Measurements from ENCODE around the gene COX7B2.

COX7B2 gene, protein sequence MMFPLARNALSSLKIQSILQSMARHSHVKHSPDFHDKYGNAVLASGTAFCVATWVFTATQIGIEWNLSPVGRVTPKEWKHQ

DNA sequence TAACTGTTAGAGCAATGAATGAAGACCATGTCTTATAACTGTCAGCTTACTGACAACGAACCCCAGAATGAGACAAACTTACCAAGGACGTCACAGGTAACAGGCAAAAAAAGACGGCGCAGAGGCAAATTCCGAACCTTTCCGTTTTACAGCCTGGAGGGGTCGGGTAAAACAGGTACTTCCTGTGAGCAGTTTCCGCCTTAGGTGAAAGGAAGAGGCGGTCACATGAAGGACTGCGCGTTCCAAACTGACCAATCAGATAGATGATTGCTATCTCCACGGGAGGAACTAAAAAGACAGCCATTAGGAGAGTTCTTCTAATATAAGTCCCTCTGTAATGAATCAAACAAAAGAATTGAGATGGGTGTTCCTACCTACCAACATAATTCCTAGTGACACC, at the start of gene COX7B2:
Gene COX7B2 (minus strand): TSS at position 168 of the 400 bp plus-strand sequence. CDS start 174,053 bp downstream, outside the sequence.
- no peak for DNase-seq (ENCODE audit: low read depth in 2 of 2)

DNA sequence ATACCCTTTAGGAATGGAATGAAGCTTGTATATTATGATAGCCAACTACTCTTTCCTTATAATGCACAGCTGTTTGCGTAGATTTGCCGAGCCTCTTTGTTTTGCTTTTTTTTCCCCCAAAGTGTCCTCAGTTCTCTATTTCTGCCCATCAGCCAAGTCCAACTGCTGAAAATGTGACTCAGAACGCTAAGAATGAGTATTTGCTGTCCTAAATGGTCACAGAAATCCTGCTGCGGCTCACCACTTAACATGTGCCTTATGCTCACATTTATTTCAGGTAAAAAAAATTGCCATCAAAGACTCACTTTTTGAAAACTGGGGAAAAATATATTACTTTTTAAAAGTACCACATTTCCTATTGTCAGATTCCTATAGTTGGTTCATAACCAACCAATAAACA, 47.4 kb upstream of the COX7B2 start:
- no peak for DNase-seq (ENCODE audit: low read depth in 2 of 2)

DNA sequence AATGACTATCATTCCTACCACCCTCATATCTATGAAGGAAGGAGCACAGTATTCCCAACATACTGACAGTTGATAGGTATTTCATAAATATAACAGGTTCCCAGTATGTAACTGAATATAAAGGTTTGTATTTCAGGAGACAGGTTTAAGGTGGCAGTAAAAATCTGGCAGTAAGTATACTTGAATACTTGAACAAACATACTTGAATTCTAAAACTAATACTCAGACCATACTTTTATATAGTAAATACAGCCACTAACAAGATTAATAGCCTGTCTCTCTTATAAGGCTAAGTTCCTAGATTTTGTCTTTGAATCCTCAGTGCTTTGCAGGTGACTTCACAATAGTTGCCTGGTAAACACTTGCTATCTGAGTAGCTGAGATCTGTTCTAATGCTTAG, 46.6 kb upstream of the COX7B2 start:
- no peak for DNase-seq (ENCODE audit: low read depth in 2 of 2)

DNA sequence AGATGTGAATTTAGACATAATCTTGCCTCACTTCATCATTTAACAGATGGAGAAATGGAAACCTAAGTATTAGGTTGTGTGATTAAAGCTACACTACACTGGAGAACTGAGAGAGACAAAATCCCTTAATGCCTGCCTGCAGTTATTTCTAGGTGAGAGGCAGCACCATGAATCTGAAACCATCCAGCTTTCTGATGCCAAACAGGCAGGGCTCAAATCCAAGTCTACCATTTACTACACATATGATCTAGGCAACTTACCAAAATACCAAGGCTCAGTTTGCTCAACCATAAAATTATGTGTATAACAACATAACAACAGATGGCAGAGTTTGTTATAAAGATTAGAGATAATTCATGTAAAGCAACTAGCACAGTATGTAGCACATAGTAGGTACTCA, 45.6 kb upstream of the COX7B2 start:
- DNase-seq (ENCODE audit: low read depth in 2 of 2) = no peak

DNA sequence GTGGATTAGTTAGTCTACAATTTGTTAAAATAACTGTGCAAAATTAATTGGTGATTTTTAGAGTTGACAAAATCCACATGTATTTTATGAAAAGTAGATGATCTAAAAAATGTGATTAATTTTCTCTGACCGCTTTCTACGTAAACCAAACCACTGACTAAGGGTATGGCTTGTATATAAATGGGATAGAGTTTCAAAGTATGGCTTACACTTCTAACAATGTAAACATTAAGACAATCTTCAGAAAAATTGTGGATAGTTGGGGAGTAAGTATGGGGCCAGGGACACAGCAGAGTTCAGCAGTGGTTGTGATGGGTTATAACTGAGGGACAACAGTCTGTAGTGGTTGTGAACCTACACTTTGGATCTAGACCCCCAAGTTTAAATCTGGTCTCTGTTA, 44.5 kb upstream of the COX7B2 start:
- no peak for DNase-seq (ENCODE audit: low read depth in 2 of 2)

DNA sequence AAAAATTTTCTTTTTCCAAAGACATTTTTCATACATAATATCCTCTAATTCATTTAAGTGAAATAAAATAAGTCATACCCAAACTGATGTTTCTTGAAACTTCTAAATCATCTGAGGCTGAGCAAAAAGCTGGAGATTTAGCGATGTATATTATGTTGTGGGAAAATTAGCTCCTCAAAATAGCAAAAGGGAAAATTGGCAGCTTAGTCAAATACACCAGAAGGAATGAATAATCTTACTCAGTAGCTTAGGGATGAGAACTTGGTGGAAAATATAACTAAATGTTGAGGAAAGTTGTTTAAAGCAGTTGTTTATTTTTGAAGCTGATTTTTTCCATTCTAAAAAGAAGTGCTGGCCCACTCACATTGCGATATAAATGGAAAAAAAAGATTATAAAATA, 43.4 kb upstream of the COX7B2 start:
- no peak for DNase-seq (ENCODE audit: low read depth in 2 of 2)

DNA sequence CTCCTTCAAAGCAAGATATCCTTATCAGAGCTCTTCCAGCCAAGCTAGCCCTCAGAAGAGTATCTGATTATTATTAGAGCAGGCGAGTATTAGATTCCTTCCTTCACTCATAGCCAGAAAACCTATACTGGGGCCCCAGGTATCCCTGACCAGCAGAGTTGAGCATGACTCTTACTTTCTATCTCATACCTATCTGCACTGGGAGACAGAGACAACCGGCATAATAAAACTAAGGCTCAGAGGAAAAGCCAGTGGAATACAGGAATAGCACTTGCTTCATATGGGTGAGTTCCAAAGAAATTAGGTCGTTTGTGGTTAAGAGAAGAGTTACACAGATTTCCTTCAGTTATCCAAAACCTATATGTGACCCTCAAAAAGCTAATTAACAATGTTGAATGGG, 41.8 kb upstream of the COX7B2 start:
- no peak for DNase-seq (ENCODE audit: low read depth in 2 of 2)

DNA sequence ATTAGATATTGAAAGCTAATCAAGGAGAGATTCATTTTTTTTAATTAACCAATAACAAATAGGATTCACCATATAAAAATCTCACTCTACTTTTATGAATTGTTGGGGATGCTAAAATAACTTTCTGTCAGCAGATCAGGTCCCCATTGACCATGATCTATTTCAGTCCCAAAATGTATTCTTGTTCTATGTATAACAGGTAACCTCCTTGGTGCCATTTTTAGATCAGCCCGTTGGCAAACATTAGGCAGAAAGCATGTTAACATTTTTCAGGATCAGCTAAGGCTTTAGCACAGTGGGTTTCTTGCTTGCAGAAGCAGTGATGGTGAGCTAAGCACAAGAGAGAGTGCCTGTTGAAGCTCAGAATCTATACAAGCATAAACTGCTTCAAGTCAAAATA, 40.8 kb upstream of the COX7B2 start:
- DNase-seq (ENCODE audit: low read depth in 2 of 2) = no peak

DNA sequence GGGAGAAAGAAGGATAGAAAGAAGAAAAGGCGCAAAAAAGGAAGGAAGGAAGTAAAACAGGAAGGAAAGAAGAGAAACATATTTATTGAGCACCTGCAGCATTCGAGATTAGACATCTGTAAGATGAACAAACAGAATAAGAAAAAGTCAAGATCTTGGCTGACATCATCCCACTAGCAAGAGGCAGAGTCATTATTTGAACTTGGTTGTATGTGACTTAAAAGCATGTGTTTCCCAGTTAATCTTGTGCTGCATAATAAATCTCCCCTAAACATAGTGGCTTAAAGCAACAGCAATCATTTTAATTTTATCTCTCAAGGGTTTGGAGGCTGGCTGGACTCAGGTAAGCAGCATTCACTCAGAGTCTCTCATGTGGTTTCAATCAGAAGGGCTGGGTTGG, 38.5 kb upstream of the COX7B2 start:
- DNase-seq (ENCODE audit: low read depth in 2 of 2) = no peak

DNA sequence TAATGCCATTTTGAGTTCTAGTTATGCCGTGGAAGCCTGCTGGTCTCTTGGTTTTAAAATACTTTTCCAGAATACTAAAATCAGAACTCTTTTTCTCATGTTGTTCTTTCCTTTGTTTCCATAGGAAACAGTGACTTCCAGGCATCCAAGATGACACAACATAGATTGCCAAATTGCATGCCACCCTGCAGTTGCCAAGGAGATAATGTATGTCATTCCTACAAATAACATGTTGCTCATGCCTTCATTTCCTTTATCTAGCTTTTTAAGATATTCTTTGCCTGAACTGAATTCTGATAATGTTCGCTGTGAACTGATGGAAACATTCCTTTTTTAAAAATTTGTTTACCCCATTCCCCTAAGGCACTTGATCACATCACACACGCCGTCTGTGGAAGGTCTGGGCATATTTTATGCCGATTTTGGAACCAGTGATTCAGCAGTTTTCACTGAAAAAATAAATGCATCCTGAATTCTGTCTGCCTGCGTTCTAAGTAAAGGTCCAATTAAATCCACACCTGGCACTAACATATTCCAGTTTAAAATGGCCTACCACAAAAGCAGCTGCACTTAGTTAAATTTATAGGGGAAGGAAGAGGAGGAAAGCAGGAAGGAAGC, 38.0 kb upstream of the COX7B2 start:
- DNase-seq (ENCODE audit: low read depth in 2 of 2) = no peak

DNA sequence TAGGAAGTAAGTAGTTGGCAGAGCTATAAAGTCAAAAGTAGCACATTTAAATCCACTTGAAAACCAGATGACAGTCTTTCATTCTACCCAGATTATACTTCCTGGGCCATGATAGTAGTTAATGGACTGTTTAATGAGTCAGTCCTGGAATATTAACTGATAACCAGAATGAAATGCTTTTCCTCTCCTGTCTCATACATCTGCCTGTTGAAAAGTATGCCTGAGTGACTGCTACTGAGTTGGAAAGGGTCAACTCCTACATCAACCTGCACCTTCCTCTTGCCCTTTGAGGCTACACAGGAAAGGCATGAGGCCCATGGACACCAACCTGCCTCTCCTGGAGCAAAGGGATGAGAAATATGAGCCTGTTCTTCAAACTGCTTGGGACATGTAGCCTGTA, 36.0 kb upstream of the COX7B2 start:
- no peak for DNase-seq (ENCODE audit: low read depth in 2 of 2)

DNA sequence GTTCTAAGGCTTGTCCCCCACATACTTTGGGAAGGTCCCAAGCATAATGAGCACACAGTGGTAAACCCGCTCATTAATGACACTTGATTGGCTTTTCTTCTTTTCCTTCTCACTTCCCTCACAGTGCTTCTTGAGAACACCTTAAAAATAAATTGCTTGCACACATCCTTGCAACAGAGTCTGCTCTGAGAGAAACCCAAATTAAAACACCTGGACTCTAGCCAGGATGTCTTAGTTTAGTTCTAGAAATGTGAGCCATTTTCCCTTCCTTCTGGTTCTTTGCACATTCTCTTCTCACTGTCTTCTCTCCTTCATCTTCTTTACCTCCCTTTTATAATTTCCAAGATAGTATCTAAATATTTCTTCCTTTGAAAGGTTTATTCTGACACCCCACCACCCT, 35.3 kb upstream of the COX7B2 start:
- no peak for DNase-seq (ENCODE audit: low read depth in 2 of 2)

DNA sequence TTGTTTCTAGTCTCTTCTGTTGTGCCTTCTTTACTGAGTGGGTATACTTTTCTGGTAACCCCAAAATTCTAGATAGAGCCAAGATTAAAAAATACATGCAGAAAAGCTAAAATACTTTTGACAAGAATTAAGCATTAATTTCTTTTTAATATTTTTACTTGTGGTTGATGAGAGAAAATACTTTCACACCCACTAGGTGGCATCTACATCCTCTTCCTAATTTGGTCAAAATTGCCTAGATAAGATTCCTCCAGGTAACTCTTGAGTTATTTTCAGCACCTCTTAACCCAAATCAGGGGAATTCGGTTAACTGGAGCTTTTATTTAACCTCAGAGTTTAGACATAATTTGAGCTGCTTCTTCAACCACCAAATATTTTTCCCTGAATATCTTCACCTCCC, 28.4 kb upstream of the COX7B2 start:
- no peak for DNase-seq (ENCODE audit: low read depth in 2 of 2)

DNA sequence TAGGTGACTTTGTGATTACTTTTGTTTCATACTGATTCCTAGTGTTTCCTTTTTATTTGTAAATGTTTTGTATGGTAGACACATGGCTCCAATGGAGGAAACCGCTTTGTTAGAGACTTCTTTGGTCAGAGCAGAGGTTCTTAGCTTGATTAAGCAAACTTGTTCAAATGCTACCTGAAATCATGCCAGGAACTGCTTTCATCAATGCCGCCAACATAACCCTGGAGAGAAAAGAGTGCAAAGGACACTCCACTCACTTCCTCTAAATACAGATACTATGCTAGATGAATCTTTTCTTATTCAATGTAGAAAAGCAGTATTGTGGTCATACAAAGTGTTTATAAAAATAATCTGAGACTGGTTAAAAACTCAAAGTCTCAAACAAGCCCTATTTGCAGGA, 25.7 kb upstream of the COX7B2 start:
- DNase-seq (ENCODE audit: low read depth in 2 of 2) = no peak

DNA sequence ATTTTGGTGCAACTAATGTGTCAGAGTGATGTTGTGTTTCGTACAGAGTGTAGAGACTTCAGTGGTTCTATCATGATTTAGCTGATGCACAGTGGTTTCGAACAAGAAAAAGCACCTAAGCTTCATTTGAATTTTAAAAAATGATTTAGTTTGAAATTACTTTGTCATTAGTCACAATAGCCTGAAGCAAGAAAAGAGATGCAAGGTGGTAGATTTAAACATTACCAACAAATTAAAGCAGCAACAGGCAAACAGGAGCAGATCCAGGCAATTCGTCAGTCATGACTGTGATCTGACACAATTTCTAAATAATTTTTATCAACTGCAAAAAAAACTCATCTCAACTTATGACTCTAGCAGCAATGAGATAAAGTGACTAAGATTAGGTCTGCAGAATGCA, 24.6 kb upstream of the COX7B2 start:
- no peak for DNase-seq (ENCODE audit: low read depth in 2 of 2)

DNA sequence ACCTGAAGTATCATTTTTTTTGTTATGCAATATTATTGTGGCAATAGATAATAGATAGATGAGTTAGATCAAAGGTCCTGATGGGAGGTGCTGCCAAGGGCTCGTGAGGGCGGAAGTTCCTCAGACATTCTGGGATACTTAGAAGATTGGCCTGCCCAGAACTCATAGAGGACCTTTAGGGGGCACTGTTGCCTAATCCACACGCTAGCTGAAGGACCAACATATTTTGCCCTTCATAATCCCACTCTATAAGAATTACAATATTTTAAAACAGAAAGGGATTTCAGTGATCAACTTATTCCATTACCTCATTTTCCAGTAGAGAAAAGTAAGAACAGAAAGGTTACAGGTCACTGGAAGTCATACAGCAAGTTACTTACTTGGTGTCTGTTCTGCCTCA, 22.9 kb upstream of the COX7B2 start:
- no peak for DNase-seq (ENCODE audit: low read depth in 2 of 2)

DNA sequence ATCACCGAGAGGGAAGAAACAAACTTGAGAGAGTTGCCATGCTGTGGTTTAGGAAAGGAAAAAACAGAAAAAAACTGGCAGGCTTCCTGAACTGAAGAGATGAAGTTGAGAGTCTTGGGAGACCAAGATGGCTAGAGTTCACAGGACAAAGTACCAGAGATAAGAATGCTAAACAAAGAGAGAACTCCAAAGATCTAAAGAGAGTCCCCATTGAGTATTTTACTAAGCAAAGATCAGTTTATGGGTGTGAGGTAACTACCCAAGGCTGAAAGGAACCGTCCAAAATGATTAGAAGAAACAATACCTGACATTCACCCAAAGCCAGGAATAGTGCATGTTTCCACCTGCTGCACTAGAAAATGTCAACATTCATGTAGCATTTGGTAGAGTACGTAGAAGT, 21.8 kb upstream of the COX7B2 start:
- DNase-seq (ENCODE audit: low read depth in 2 of 2) = no peak

DNA sequence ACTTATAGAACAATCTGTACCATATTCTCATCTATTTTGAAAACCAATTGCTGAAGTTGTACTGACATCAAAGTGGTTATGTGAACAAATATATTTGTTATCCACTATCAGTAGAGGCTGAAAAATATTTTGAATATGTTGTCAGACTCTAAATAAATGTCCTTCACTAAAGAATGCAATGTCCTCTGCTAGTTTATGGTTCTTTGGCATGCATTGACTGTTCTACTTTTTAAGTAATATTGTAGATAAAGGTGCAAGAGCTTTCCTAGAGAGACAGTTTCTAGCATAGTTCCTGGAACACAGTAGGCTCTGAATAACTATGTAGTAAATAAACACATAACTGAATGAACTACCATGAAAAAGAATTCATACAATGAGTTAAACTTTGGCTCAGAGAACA, 18.2 kb upstream of the COX7B2 start:
- no peak for DNase-seq (ENCODE audit: low read depth in 2 of 2)

DNA sequence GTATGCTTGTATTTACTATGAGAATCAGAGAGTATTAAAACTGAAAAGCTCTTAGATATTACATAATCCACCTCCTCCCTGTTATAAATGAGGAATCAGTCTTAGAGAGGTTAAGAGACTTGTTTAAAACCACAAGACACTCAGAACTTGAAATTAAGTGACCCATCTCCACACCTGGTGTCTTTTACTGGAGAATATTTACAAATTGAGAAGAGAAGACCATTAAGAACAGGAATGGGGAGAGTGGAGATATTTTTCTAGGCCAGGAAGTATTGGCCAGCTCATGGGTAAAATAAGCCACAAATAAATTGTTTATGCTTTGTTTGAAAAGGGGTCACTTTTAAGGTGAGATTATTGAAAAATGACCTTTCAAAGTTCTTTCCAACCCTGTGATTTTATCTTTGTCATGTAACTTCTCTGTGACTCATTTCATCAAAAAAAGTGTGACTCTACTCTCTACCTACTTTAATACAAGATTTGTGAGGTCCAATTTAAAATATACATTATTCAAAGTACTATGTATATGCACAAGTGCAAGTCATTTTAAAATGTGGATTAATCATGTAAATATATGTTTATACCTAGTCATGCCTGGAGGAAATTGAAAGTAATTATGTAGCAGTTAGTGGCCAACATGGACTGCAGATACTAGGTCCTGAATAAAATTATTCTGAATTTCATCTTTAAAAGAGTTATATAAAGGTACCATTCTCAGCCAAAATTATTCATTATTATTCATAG, 15.9 kb upstream of the COX7B2 start:
- DNase-seq (ENCODE audit: low read depth in 2 of 2) = no peak

DNA sequence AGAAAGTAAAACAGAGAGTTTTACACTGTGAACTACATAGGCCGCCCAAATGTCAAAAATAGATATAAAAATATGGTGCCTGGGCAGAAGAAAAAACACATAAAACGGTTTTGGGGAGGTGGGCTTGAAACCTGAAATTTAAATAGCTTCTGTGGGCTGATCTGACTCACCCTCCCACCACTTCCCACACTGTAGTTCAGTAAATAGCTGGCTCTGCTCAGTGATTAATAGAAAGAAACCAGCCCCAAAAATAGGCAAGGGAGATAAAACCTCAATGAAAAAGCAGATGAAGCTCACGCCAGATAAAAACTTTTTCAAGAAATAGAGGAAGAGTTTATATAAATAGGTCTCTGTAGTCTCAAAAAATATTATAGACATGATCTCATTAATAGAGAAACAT, 13.2 kb upstream of the COX7B2 start:
- no peak for DNase-seq (ENCODE audit: low read depth in 2 of 2)

DNA sequence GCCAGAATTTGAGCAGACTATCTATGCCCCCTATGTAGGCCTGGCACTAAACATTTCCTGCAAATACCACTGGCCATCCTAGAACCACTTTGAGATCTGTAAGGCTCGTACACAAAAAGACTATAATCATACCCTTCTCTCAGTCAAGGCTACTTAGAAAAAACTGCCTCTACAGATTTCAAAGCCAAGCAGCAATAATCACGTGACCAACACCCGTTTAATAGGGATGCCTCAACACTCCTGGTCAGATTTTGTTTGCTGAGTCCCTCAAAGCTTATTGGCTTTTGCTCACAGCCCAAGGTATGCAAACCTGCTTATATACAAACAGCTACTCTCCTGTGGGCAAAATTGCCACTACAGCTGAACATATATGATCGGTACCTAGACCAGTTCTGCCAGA, 897 bp downstream of the COX7B2 start:
- no peak for DNase-seq (ENCODE audit: low read depth in 2 of 2)

DNA sequence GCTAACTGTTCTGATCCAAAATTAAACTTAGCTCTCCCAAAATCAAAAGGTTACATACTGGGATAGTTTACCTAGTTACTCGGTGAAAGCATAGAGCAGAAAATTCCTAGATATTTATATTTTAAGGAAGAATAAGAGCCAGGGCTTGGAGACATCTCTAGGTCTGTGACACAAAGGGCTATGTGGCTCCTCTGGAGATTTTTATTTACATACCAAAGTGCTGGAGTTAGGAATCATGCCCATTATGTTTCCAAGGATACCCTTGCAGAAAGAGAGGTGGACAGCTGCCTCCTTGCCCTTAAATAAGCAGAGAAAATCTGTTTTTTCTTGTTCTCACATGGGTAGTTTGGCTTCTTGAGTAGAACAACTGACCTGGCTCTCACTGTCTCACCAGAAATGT, 9.0 kb downstream of the COX7B2 start:
- DNase-seq (ENCODE audit: low read depth in 2 of 2) = no peak

DNA sequence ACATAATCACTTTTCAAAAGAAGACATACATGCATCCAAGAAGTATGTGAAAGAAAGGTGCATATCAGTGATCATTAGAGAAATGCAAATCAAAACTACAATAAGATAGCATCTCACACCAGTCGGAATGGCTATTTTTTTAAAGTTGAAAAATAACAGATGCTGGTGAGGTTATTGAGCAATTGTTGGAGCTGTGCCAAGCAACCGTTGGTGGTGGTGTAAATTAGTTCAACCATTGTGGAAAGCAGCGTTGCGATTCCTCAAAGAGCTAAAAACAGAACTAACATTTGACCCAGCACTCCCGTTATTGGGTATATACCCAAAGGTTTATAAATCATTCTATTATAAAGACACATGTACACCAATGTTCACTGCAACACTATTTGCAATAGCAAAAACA, 14.2 kb downstream of the COX7B2 start:
- DNase-seq (ENCODE audit: low read depth in 2 of 2) = no peak

DNA sequence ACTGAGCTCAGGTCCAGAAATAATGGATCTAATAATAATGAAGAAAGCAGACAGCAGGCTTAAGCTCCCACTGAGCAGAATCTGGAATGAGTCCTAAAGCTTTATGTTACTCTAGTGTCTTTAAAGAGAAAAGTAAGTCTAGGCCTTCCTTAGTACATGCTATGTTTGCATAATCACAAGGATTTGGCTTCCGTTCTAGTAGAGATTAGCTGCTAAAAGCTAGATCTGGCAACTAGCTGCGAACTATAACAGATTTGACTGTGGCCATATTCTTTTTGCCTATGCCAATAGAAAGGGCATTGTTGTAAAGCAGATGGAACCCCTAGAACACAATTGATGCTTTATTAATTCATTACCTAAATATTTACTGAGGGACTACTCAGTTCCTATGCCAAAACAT, 19.0 kb downstream of the COX7B2 start:
- DNase-seq (ENCODE audit: low read depth in 2 of 2) = no peak

Measured in activated CD8-positive, alpha-beta memory T cell treated with anti-CD3 and anti-CD28 coated beads for 4 hours (primary cell).